ENCODE data around the gene TNFRSF19. TPM values are rescaled to one million over a fixed set of nuclear protein-coding genes. Genes with fewer than 3 reads are reported as not detected.

The TNFRSF19 gene
- total and polyA plus RNA-seq, 2 of the 13 experiments (the other 11 are each of a cell fraction or from before 2014, with no cell fraction given), result 75.3 to 77.7 TPM

GRCh38 chr13:23616228-23616627 lies 46.0 kb downstream of the TNFRSF19 start:
- in situ Hi-C loops (cut with HindIII; ENCODE audit: extremely low pct_ligation_motif_present, low pct_unique_long_range_greater_than_20kb) (no loop called here), intact Hi-C loops (cut with micrococcal nuclease; ENCODE audit: unreplicated experiment) (loop anchor here (5.0 kb wide), 1 partner anchor 36 kb away; no protein-coding TSS in a partner anchor)
- Histone ChIP-seq H3K9ac (ENCODE audit: insufficient read depth, low read depth, low read length) (peak overlapping the region; percentile 41), H3K9me3 (ENCODE audit: low read length) (no peaks in the 10 kb centered on the region), H3K4me1 (ENCODE audit: insufficient read depth, low read length) (peaks cover 100% of the 10 kb centered on the region), H3K4me3 (replicated peaks in 1 of 3; ENCODE audit: insufficient read depth in 1 of 3, low read depth in 2 of 3, low read length in 3 of 3) (peak overlapping the region in 2 of 3 experiments; percentile 20 to 28; a peak in 1 of 6 replicates), H3K27me3 (ENCODE audit: control insufficient read depth in 1 of 2, insufficient read depth in 2 of 2, low read length in 2 of 2) (no peaks in the 10 kb centered on the region), H3K4me2 (ENCODE audit: low read depth, low read length) (peak overlapping the region; percentile 57), H3K36me3 (replicated peaks in 1 of 2; ENCODE audit: control insufficient read depth in 1 of 2, insufficient read depth in 2 of 2, low read length in 2 of 2) (peaks cover 14 to 51% of the 10 kb centered on the region in 2 experiments), H2AFZ (ENCODE audit: low read length) (no peak overlapping the region), H3K27ac (ENCODE audit: extremely low read length, insufficient read depth, low read length) (peak overlapping the region; percentile 86), H3K79me2 (ENCODE audit: insufficient read depth, low read length) (peaks cover 44% of the 10 kb centered on the region), H4K20me1 (ENCODE audit: insufficient read depth, low read length) (no peaks in the 10 kb centered on the region)
- BruUV-seq (replicated peaks), result TSS peak; percentile 42
- FAIRE-seq, result no peak
- DNase-seq (ENCODE audit: low spot score), result no peak
- 93% methylated on average over 2 of the region's 2 CpGs for WGBS (ENCODE audit: low lambda C conversion rate)
- ChIA-PET CTCF (ENCODE audit: low intra/inter-chr PET ratio, low total read pairs) (no interaction called here), POLR2A (interaction anchor here (1.0 to 2.7 kb wide), 9 partner anchors 10 to 57 kb away, joined by 4 to 43 read pairs (median 5); partner anchors contain the start of gene TNFRSF19)
- ATAC-seq, result no peak
- TF ChIP-seq ZGPAT (CRISPR knock-in tag; IDR thresholded peaks at IDR 0.05) (no peak), NCOA1 (CRISPR knock-in tag; IDR thresholded peaks at IDR 0.05) (no peak), KIAA2018 (CRISPR knock-in tag; IDR thresholded peaks at IDR 0.05; ENCODE audit: borderline replicate concordance) (no peak), CHD2 (IDR thresholded peaks at IDR 0.05; ENCODE audit: low read depth, low read length) (no peak), ZNF816 (CRISPR knock-in tag; IDR thresholded peaks at IDR 0.05; ENCODE audit: borderline replicate concordance) (no peak), HNRNPUL1 (IDR thresholded peaks at IDR 0.05; ENCODE audit: low read depth, low read length) (no peak), ZNF777 (CRISPR knock-in tag; IDR thresholded peaks at IDR 0.05) (no peak), ARID4A (CRISPR knock-in tag; IDR thresholded peaks at IDR 0.05; ENCODE audit: borderline replicate concordance) (no peak)
